ENCODE data around the gene NAMPT.

NAMPT gene

GRCh38 chr7:106257752-106258151, 27.0 kb downstream of the NAMPT start:
- peak; percentile 21 to 35 for DNase-seq
- Histone ChIP-seq H2BK12ac (ENCODE audit: low read length) (no peak overlapping the region), H3K9ac (ENCODE audit: low read length) (no peak overlapping the region), H3K36me3 (ENCODE audit: control insufficient read depth in 1 of 2, insufficient read depth in 2 of 2, low read length in 2 of 2) (peaks cover 2 to 5% of the 10 kb centered on the region in 2 experiments), H2BK5ac (ENCODE audit: low read depth, low read length, poor library complexity) (no peak overlapping the region), H3K27ac (ENCODE audit: low read depth, low read length) (no peak overlapping the region), H3K9me3 (ENCODE audit: insufficient read depth, low read depth, low read length) (no peaks in the 10 kb centered on the region), H3K4ac (ENCODE audit: low read depth, low read length) (no peak overlapping the region), H3K79me1 (ENCODE audit: low read length) (no peaks in the 10 kb centered on the region), H2BK120ac (ENCODE audit: insufficient read depth, low read length, poor library complexity) (no peak overlapping the region), H2AK5ac (ENCODE audit: low read length) (no peak overlapping the region), H4K8ac (ENCODE audit: low read depth, low read length) (no peak overlapping the region), H3K18ac (ENCODE audit: low read length) (no peak overlapping the region), H3K23ac (ENCODE audit: low read length) (no peak overlapping the region), H3K79me2 (ENCODE audit: control insufficient read depth, insufficient read depth, low read length, poor library complexity) (no peaks in the 10 kb centered on the region), H3K4me1 (ENCODE audit: control insufficient read depth in 1 of 2, insufficient read depth in 2 of 2, low read length in 2 of 2) (no peaks in the 10 kb centered on the region), H2AFZ (ENCODE audit: insufficient read depth, low read length, poor library complexity) (no peak overlapping the region), H3K4me2 (ENCODE audit: low read length) (no peak overlapping the region), H3K14ac (ENCODE audit: low read length) (no peak overlapping the region), H4K12ac (ENCODE audit: low read depth, low read length) (no peak overlapping the region), H3K4me3 (ENCODE audit: low read depth, low read length) (no peak overlapping the region), H3K27me3 (ENCODE audit: insufficient read depth, low read length) (no peaks in the 10 kb centered on the region), H4K91ac (ENCODE audit: low read depth, low read length) (no peak overlapping the region)
- WGBS (ENCODE audit: extremely low coverage, insufficient coverage, insufficient read length): no CpG with 5 or more reads among the region's 3 CpGs

- WGBS (ENCODE audit: extremely low coverage, insufficient coverage, insufficient read length): no CpG with 5 or more reads among the region's 2 CpGs
- DNase-seq: no peak
- no peaks in the 10 kb centered on the region for H3K27me3 ChIP-seq (ENCODE audit: insufficient read depth, low read length)
- H3K9me3 ChIP-seq (ENCODE audit: insufficient read depth, low read depth, low read length): no peaks in the 10 kb centered on the region
- H3K4ac ChIP-seq (ENCODE audit: low read depth, low read length): no peak overlapping the region
- H3K4me3 ChIP-seq (ENCODE audit: low read depth, low read length): no peak overlapping the region
- no peak overlapping the region for H2BK5ac ChIP-seq (ENCODE audit: low read depth, low read length, poor library complexity)
- no peak overlapping the region for H3K9ac ChIP-seq (ENCODE audit: low read length)
- no peak overlapping the region for H3K14ac ChIP-seq (ENCODE audit: low read length)
- H3K4me2 ChIP-seq (ENCODE audit: low read length): no peak overlapping the region
- no peak overlapping the region for H2BK120ac ChIP-seq (ENCODE audit: insufficient read depth, low read length, poor library complexity)
- H2BK12ac ChIP-seq (ENCODE audit: low read length): no peak overlapping the region
- no peak overlapping the region for H2AFZ ChIP-seq (ENCODE audit: insufficient read depth, low read length, poor library complexity)
- no peak overlapping the region for H4K8ac ChIP-seq (ENCODE audit: low read depth, low read length)
- H3K79me1 ChIP-seq (ENCODE audit: low read length): no peaks in the 10 kb centered on the region
- H4K91ac ChIP-seq (ENCODE audit: low read depth, low read length): no peak overlapping the region
- no peak overlapping the region for H4K12ac ChIP-seq (ENCODE audit: low read depth, low read length)
- no peak overlapping the region for H3K27ac ChIP-seq (ENCODE audit: low read depth, low read length)
- no peaks in the 10 kb centered on the region for H3K79me2 ChIP-seq (ENCODE audit: control insufficient read depth, insufficient read depth, low read length, poor library complexity)
- H3K36me3 ChIP-seq (ENCODE audit: control insufficient read depth in 1 of 2, insufficient read depth in 2 of 2, low read length in 2 of 2): peaks cover 2 to 5% of the 10 kb centered on the region in 2 experiments
- H2AK5ac ChIP-seq (ENCODE audit: low read length): no peak overlapping the region
- H3K18ac ChIP-seq (ENCODE audit: low read length): no peak overlapping the region
- no peak overlapping the region for H3K23ac ChIP-seq (ENCODE audit: low read length)
- H3K4me1 ChIP-seq (ENCODE audit: control insufficient read depth in 1 of 2, insufficient read depth in 2 of 2, low read length in 2 of 2): no peaks in the 10 kb centered on the region
Observed at GRCh38 chr7:106256144-106256543, 28.6 kb downstream of the NAMPT start.

DNA sequence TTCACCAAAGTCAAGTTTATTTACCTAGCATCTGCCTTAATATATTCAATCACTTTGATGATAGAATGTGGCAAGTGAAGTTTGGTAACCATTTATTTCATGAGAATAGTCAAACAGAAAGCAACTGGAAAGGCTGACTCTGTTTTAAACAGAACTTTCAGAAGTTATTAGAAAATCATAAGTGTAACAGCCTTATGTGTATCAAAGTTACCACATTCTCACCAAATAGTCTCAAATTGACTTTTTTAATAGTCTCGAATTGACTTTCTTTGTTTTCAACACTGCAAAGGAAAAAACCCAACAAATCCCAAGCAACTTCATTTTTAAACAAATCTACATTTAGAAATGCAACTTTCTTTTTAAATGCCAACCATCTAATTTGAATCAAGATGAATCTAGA, 29.5 kb downstream of the NAMPT start:
- Histone ChIP-seq H3K18ac (ENCODE audit: low read length) (no peak overlapping the region), H3K4me1 (ENCODE audit: control insufficient read depth in 1 of 2, insufficient read depth in 2 of 2, low read length in 2 of 2) (no peaks in the 10 kb centered on the region), H3K9ac (ENCODE audit: low read length) (no peak overlapping the region), H4K8ac (ENCODE audit: low read depth, low read length) (no peak overlapping the region), H2BK120ac (ENCODE audit: insufficient read depth, low read length, poor library complexity) (no peak overlapping the region), H4K91ac (ENCODE audit: low read depth, low read length) (no peak overlapping the region), H3K23ac (ENCODE audit: low read length) (no peak overlapping the region), H2AK5ac (ENCODE audit: low read length) (no peak overlapping the region), H2BK12ac (ENCODE audit: low read length) (no peak overlapping the region), H4K12ac (ENCODE audit: low read depth, low read length) (no peak overlapping the region), H2AFZ (ENCODE audit: insufficient read depth, low read length, poor library complexity) (no peak overlapping the region), H3K36me3 (ENCODE audit: control insufficient read depth in 1 of 2, insufficient read depth in 2 of 2, low read length in 2 of 2) (peaks cover 2 to 5% of the 10 kb centered on the region in 2 experiments), H3K9me3 (ENCODE audit: insufficient read depth, low read depth, low read length) (no peaks in the 10 kb centered on the region), H3K14ac (ENCODE audit: low read length) (no peak overlapping the region), H3K79me2 (ENCODE audit: control insufficient read depth, insufficient read depth, low read length, poor library complexity) (no peaks in the 10 kb centered on the region), H3K27me3 (ENCODE audit: insufficient read depth, low read length) (no peaks in the 10 kb centered on the region), H3K4me2 (ENCODE audit: low read length) (no peak overlapping the region), H2BK5ac (ENCODE audit: low read depth, low read length, poor library complexity) (no peak overlapping the region), H3K4me3 (ENCODE audit: low read depth, low read length) (no peak overlapping the region), H3K27ac (ENCODE audit: low read depth, low read length) (no peak overlapping the region), H3K79me1 (ENCODE audit: low read length) (no peaks in the 10 kb centered on the region), H3K4ac (ENCODE audit: low read depth, low read length) (no peak overlapping the region)
- no CpG with 5 or more reads among the region's 1 CpG for WGBS (ENCODE audit: extremely low coverage, insufficient coverage, insufficient read length)
- no peak for DNase-seq

- H3K79me2 ChIP-seq (ENCODE audit: control insufficient read depth, insufficient read depth, low read length, poor library complexity): no peaks in the 10 kb centered on the region
- no peak overlapping the region for H3K18ac ChIP-seq (ENCODE audit: low read length)
- no peak overlapping the region for H2BK5ac ChIP-seq (ENCODE audit: low read depth, low read length, poor library complexity)
- no peak for DNase-seq
- no peak overlapping the region for H3K23ac ChIP-seq (ENCODE audit: low read length)
- no peaks in the 10 kb centered on the region for H3K4me1 ChIP-seq (ENCODE audit: control insufficient read depth in 1 of 2, insufficient read depth in 2 of 2, low read length in 2 of 2)
- no peak overlapping the region for H2BK120ac ChIP-seq (ENCODE audit: insufficient read depth, low read length, poor library complexity)
- H3K9me3 ChIP-seq (ENCODE audit: insufficient read depth, low read depth, low read length): no peaks in the 10 kb centered on the region
- H4K12ac ChIP-seq (ENCODE audit: low read depth, low read length): no peak overlapping the region
- no peak overlapping the region for H2BK12ac ChIP-seq (ENCODE audit: low read length)
- H3K36me3 ChIP-seq (ENCODE audit: control insufficient read depth in 1 of 2, insufficient read depth in 2 of 2, low read length in 2 of 2): peaks cover 0 to 5% of the 10 kb centered on the region in 2 experiments
- H3K14ac ChIP-seq (ENCODE audit: low read length): no peak overlapping the region
- H2AK5ac ChIP-seq (ENCODE audit: low read length): no peak overlapping the region
- H3K4me3 ChIP-seq (ENCODE audit: low read depth, low read length): no peak overlapping the region
- H3K79me1 ChIP-seq (ENCODE audit: low read length): no peaks in the 10 kb centered on the region
- no peak overlapping the region for H4K91ac ChIP-seq (ENCODE audit: low read depth, low read length)
- H3K4ac ChIP-seq (ENCODE audit: low read depth, low read length): no peak overlapping the region
- H3K9ac ChIP-seq (ENCODE audit: low read length): no peak overlapping the region
- no peak overlapping the region for H4K8ac ChIP-seq (ENCODE audit: low read depth, low read length)
- no peaks in the 10 kb centered on the region for H3K27me3 ChIP-seq (ENCODE audit: insufficient read depth, low read length)
- no peak overlapping the region for H3K4me2 ChIP-seq (ENCODE audit: low read length)
- no peak overlapping the region for H2AFZ ChIP-seq (ENCODE audit: insufficient read depth, low read length, poor library complexity)
- WGBS (ENCODE audit: extremely low coverage, insufficient coverage, insufficient read length): no CpG with 5 or more reads among the region's 4 CpGs
- no peak overlapping the region for H3K27ac ChIP-seq (ENCODE audit: low read depth, low read length)
Observed at GRCh38 chr7:106254525-106255116, 30.2 kb downstream of the NAMPT start.
